OCI-LY3 (cell line): ENCODE results near the gene PCDHGB5.

Experiments used
- H2AFZ ChIP-seq: fragments of 200-600, 300-600 bp; shearing (Covaris generic); 2 replicates; pipeline ENCODE4 v1.6.0; 2014; ENCODE audit warnings: antibody characterized with exemption, low read depth, low read length
- H3K27ac ChIP-seq: fragments of 200-600, 300-600 bp; sonication (generic); 2 replicates; pipeline ENCODE4 v1.5.1; 2014; ENCODE audit warnings: mild to moderate bottlenecking, low read length, moderate library complexity, mixed read lengths
- H3K27me3 ChIP-seq: fragments of 200-600, 300-600 bp; sonication (generic); 2 replicates; pipeline ENCODE4 v1.6.1; 2014; ENCODE audit warnings: low read depth, low read length, mixed read lengths
- H3K36me3 ChIP-seq: fragments of 200-600, 300-600 bp; sonication (generic); replicated peaks from 2 replicates; pipeline ENCODE3; 2014; ENCODE audit warnings: low read depth, low read length, mixed read lengths
- H3K4me1 ChIP-seq: fragments of 300-600, 200-600 bp; sonication (generic); 2 replicates; pipeline ENCODE4 v1.6.1; 2014; ENCODE audit warnings: low read length, mixed read lengths
- H3K4me2 ChIP-seq: fragments of 200-600, 300-600 bp; sonication (generic); 2 replicates; pipeline ENCODE4 v1.6.1; 2014; ENCODE audit warnings: low read length, mixed read lengths
- H3K4me3 ChIP-seq: fragments of 300-600, 200-600 bp; sonication (generic); 2 replicates; pipeline ENCODE4 v1.5.1; 2014; ENCODE audit warnings: antibody characterized with exemption, mild to moderate bottlenecking, low read length, moderate library complexity
- H3K79me2 ChIP-seq: fragments of 300-600, 200-600 bp; shearing (Covaris generic); 2 replicates; pipeline ENCODE4 v1.6.1; 2014; ENCODE audit warnings: mild to moderate bottlenecking, low read length, mixed read lengths
- H3K9ac ChIP-seq: fragments of 300-600, 200-600 bp; shearing (Covaris generic); 2 replicates; pipeline ENCODE4 v1.6.0; 2014; ENCODE audit warnings: mild to moderate bottlenecking, low read length, moderate library complexity
- H3K9me3 ChIP-seq: fragments of 200-600, 300-600 bp; shearing (Covaris generic); 2 replicates; pipeline ENCODE4 v1.6.1; 2014; ENCODE audit warnings: low read length, mixed read lengths; ENCODE audit not compliant: insufficient read depth
- H4K20me1 ChIP-seq: fragments of 200-600, 300-600 bp; sonication (generic); 2 replicates; pipeline ENCODE4 v1.6.1; 2016; ENCODE audit warnings: low read length, mixed read lengths; ENCODE audit not compliant: insufficient read depth
- CTCF ChIP-seq: fragments of 200-600, 300-600 bp; sonication (generic); IDR thresholded peaks from 2 replicates; pipeline ENCODE4 v1.5.1; 2014; ENCODE audit warnings: antibody characterized with exemption, low read length, low read depth
- EZH2phosphoT487 ChIP-seq: fragments of 200-600 bp; shearing (Covaris generic); IDR thresholded peaks from 2 replicates; pipeline ENCODE4 v1.6.1; 2018; ENCODE audit warnings: antibody characterized with exemption, mixed run types, low read depth

The PCDHGB5 gene

GRCh38 chr5:141355641-141356040 is 42.1 kb upstream of the PCDHGB5 start:
- Histone ChIP-seq H3K27me3 (no peaks in the 10 kb centered on the region), H3K4me1 (0 out of 2 replicates have a peak, but pooled peaks cover 3% of the 10 kb centered on the region), H3K4me3 (no peak overlapping the region), H2AFZ (no peak overlapping the region), H3K4me2 (no peak overlapping the region), H3K36me3 (no peaks in the 10 kb centered on the region), H3K27ac (no peak overlapping the region), H4K20me1 (no peaks in the 10 kb centered on the region), H3K9ac (no peak overlapping the region), H3K79me2 (no peaks in the 10 kb centered on the region), H3K9me3 (no peaks in the 10 kb centered on the region)
- no peak for TF ChIP-seq CTCF
- TF ChIP-seq EZH2phosphoT487, result no peak

- H3K27ac ChIP-seq, result no peak overlapping the region
- 0 out of 2 replicates have a peak, but pooled peaks cover 3% of the 10 kb centered on the region for H3K4me1 ChIP-seq
- no peaks in the 10 kb centered on the region for H4K20me1 ChIP-seq
- H3K79me2 ChIP-seq, result no peaks in the 10 kb centered on the region
- H2AFZ ChIP-seq, result no peak overlapping the region
- no peak for TF ChIP-seq CTCF
- TF ChIP-seq EZH2phosphoT487, result no peak
- H3K27me3 ChIP-seq, result no peaks in the 10 kb centered on the region
- H3K36me3 ChIP-seq, result no peaks in the 10 kb centered on the region
- H3K9me3 ChIP-seq, result no peaks in the 10 kb centered on the region
- no peak overlapping the region for H3K9ac ChIP-seq
- H3K4me3 ChIP-seq, result no peak overlapping the region
- no peak overlapping the region for H3K4me2 ChIP-seq
Observed at GRCh38 chr5:141356133-141356532, 41.6 kb upstream of the PCDHGB5 start.

- Histone ChIP-seq H4K20me1 (no peaks in the 10 kb centered on the region), H3K79me2 (no peaks in the 10 kb centered on the region), H3K4me3 (no peak overlapping the region), H3K9me3 (no peaks in the 10 kb centered on the region), H2AFZ (no peak overlapping the region), H3K9ac (no peak overlapping the region), H3K27me3 (no peaks in the 10 kb centered on the region), H3K4me1 (0 out of 2 replicates have a peak, but pooled peaks cover 3% of the 10 kb centered on the region), H3K27ac (no peak overlapping the region), H3K36me3 (no peaks in the 10 kb centered on the region), H3K4me2 (no peak overlapping the region)
- no peak for TF ChIP-seq CTCF
- TF ChIP-seq EZH2phosphoT487, result no peak
Observed at GRCh38 chr5:141356950-141357349, 40.8 kb upstream of the PCDHGB5 start.

- no peak for TF ChIP-seq EZH2phosphoT487
- TF ChIP-seq CTCF, result peak; percentile 53
- peak within 1 kb of the TSS; percentile 47; the same call in 1 of the 2 replicates for H3K9ac ChIP-seq
- no peaks in the 10 kb centered on the region for H3K79me2 ChIP-seq
- H3K27ac ChIP-seq, result no peak within 1 kb of the TSS
- H2AFZ ChIP-seq, result peak within 1 kb of the TSS; percentile 84
- no peaks in the 10 kb centered on the region for H3K36me3 ChIP-seq
- no peaks in the 10 kb centered on the region for H4K20me1 ChIP-seq
- peak within 1 kb of the TSS; percentile 71 for H3K4me2 ChIP-seq
- no peaks in the 10 kb centered on the region for H3K27me3 ChIP-seq
- H3K9me3 ChIP-seq, result no peaks in the 10 kb centered on the region
- H3K4me3 ChIP-seq, result peak within 1 kb of the TSS; percentile 74
- no peaks in the 10 kb centered on the region for H3K4me1 ChIP-seq
Observed at GRCh38 chr5:141359790-141360426, 37.8 kb upstream of the PCDHGB5 start, which contains the start of gene PCDHGB2. TSS of gene PCDHGB2 (plus strand) at chr5:141359994. CDS start at chr5:141360136, 142 bp downstream.
